HG03064 (cell line): ENCODE data around the gene PRKCA.

Experiments used
- ATAC-seq: cut with Tn5 transposase; IDR thresholded peaks from one replicate; pipeline ENCODE4 v1.9.1; 2021; ENCODE audit warnings: low read depth; ENCODE audit not compliant: unreplicated experiment

Gene PRKCA

GRCh38 chr17:66661411-66662256 lies 359.2 kb downstream of the PRKCA start:
- no peak for ATAC-seq

- ATAC-seq, result no peak
Measured at GRCh38 chr17:66662496-66662895, 360.1 kb downstream of the PRKCA start.

- no peak for ATAC-seq
Measured at GRCh38 chr17:66663041-66663606, 360.7 kb downstream of the PRKCA start.

GRCh38 chr17:66664336-66664735 lies 361.9 kb downstream of the PRKCA start:
- ATAC-seq, result no peak

- no peak for ATAC-seq
Measured at GRCh38 chr17:66665194-66665593, 362.8 kb downstream of the PRKCA start.

- no peak for ATAC-seq
Measured at GRCh38 chr17:66667090-66667489, 364.7 kb downstream of the PRKCA start.

GRCh38 chr17:66667491-66668030 lies 365.1 kb downstream of the PRKCA start:
- ATAC-seq, result no peak

GRCh38 chr17:66670206-66670605 lies 367.8 kb downstream of the PRKCA start:
- ATAC-seq, result no peak

- no peak for ATAC-seq
Measured at GRCh38 chr17:66671156-66671555, 368.7 kb downstream of the PRKCA start.

- ATAC-seq, result no peak
Measured at GRCh38 chr17:66673668-66674276, 371.4 kb downstream of the PRKCA start.

GRCh38 chr17:66675273-66675990 lies 373.0 kb downstream of the PRKCA start:
- no peak for ATAC-seq

GRCh38 chr17:66675991-66676371 lies 373.6 kb downstream of the PRKCA start:
- ATAC-seq, result no peak

GRCh38 chr17:66676421-66676820 lies 374.0 kb downstream of the PRKCA start:
- ATAC-seq, result no peak

- ATAC-seq, result no peak
Measured at GRCh38 chr17:66677201-66677981, 375.0 kb downstream of the PRKCA start.

- ATAC-seq, result no peak
Measured at GRCh38 chr17:66678061-66678460, 375.6 kb downstream of the PRKCA start.

GRCh38 chr17:66678827-66679226 lies 376.4 kb downstream of the PRKCA start:
- ATAC-seq, result no peak

GRCh38 chr17:66679631-66680517 lies 377.5 kb downstream of the PRKCA start:
- no peak for ATAC-seq

- no peak for ATAC-seq
Measured at GRCh38 chr17:66682283-66682682, 379.9 kb downstream of the PRKCA start.

- no peak for ATAC-seq
Measured at GRCh38 chr17:66684261-66684660, 381.8 kb downstream of the PRKCA start.
